Thoracic aorta (tissue), 2 donors: ENCODE measurements around the gene SPCS1. TPM values are rescaled to one million over a fixed set of nuclear protein-coding genes. Genes with fewer than 3 reads are reported as not detected.
A peak's percentile ranks its signal among the peaks of the same experiment; 100 is the strongest.

ENCODE experiments used
- ATAC-seq: fragments of 150-250 bp; one replicate; pipeline ENCODE4 v1.8.0; 2017; ENCODE audit warnings: low read depth; ENCODE audit not compliant: insufficient number of reproducible peaks, low FRiP score
- DNase-seq: peaks from one replicate; pipeline ENCODE4 v3.0.0-alpha.2; 2020; ENCODE audit warnings: low spot score
- H3K27ac ChIP-seq, 2 donors: fragments of 200-600 bp; sonication (generic); 1 replicate in 1 of 2; 2 replicates in 1 of 2; pipeline ENCODE4 v1.5.1; 2016; ENCODE audit warnings: mild to moderate bottlenecking in 2 of 2, moderate library complexity in 2 of 2
- H3K27me3 ChIP-seq: fragments of 200-600 bp; sonication (generic); replicated peaks from 2 replicates; pipeline ENCODE4 v1.6.0; 2016; ENCODE audit warnings: mild to moderate bottlenecking; ENCODE audit not compliant: insufficient read depth
- H3K36me3 ChIP-seq: fragments of 200-600 bp; sonication (generic); one replicate; pipeline ENCODE4 v1.5.1; 2016
- H3K4me1 ChIP-seq, 2 donors: fragments of 200-600 bp; sonication (generic); 1 replicate in 1 of 2; 2 replicates in 1 of 2; pipeline versions ENCODE4 v1.5.1 to v1.6.0; 2016; ENCODE audit warnings: low read depth in 2 of 2, mild to moderate bottlenecking in 1 of 2; ENCODE audit not compliant: control insufficient read depth in 1 of 2
- H3K4me3 ChIP-seq: fragments of 200-600 bp; sonication (generic); 2 replicates; pipeline ENCODE4 v1.5.1; 2016; ENCODE audit warnings: mild to moderate bottlenecking
- H3K9me3 ChIP-seq: fragments of 200-600 bp; sonication (generic); 2 replicates; pipeline ENCODE4 v1.5.1; 2016
- total RNA-seq, 2 donors: library from RNA; depleted of rRNA; stranded (reverse); fragments of >200 nt; gene quantifications; one replicate each; pipeline versions ENCODE4 v1.1.0 to v1.2.3, GENCODE V29; 2016
- TF ChIP-seq, protein P1 (sequence below): fragments of 200-600 bp; sonication (generic); IDR thresholded peaks from one replicate; pipeline ENCODE4 v1.5.1; 2019; ENCODE audit warnings: antibody characterized with exemption

Gene SPCS1
- total RNA-seq: 100 to 1,000 TPM in 1 of 2 donors, 10 to 100 TPM in 1; 99.9 to 133 TPM

- DNase-seq (peak; percentile 9), ATAC-seq (peak; percentile 85)
- H3K27ac ChIP-seq: peak within 1 kb of the TSS; percentile 85 to 90
- H3K4me1 ChIP-seq: peaks cover 15 to 47% of the 10 kb centered on the region in 2 donors
- H3K36me3 ChIP-seq: peaks cover 9% of the 10 kb centered on the region
- H3K4me3 ChIP-seq: peak within 1 kb of the TSS; percentile 78
- TF ChIP-seq, protein P1, sequence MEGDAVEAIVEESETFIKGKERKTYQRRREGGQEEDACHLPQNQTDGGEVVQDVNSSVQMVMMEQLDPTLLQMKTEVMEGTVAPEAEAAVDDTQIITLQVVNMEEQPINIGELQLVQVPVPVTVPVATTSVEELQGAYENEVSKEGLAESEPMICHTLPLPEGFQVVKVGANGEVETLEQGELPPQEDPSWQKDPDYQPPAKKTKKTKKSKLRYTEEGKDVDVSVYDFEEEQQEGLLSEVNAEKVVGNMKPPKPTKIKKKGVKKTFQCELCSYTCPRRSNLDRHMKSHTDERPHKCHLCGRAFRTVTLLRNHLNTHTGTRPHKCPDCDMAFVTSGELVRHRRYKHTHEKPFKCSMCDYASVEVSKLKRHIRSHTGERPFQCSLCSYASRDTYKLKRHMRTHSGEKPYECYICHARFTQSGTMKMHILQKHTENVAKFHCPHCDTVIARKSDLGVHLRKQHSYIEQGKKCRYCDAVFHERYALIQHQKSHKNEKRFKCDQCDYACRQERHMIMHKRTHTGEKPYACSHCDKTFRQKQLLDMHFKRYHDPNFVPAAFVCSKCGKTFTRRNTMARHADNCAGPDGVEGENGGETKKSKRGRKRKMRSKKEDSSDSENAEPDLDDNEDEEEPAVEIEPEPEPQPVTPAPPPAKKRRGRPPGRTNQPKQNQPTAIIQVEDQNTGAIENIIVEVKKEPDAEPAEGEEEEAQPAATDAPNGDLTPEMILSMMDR: no peak
- H3K9me3 ChIP-seq: no peaks in the 10 kb centered on the region
- H3K27me3 ChIP-seq: no peaks in the 10 kb centered on the region
These were observed at the start of gene SPCS1, which contains the start of gene GLT8D1 for GRCh38 chr3:52705688-52706686. SPCS1 (plus strand) TSS chr3:52706106; CDS start chr3:52706247, 141 bp downstream. GLT8D1 (minus strand) TSS chr3:52705791; CDS start chr3:52700460, 5,331 bp downstream.

DNA sequence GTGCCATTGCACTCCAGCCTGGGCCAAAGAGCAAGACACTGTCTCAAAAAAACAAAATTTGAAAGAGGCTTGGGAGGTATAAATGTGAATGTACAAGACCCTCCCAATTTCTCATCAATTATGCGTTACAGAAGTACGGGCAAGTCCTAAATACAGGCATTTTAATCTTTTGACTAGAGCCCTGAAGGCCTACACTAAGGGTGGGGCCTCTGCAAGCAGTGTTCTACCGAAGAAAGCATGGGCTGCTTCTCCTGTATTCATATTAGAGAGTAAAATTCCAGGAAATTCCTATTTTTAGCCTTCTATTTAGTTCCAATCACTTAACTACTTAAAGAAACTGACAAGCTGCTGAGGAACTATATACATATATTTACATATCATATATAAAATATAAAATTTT is 45.9 kb upstream of the SPCS1 start:
- DNase-seq (no peak), ATAC-seq (no peak)
- Histone ChIP-seq H3K27ac (no peak overlapping the region), H3K27me3 (no peaks in the 10 kb centered on the region), H3K4me3 (no peak overlapping the region), H3K9me3 (no peaks in the 10 kb centered on the region), H3K36me3 (peaks cover 47% of the 10 kb centered on the region), H3K4me1 (no peaks in the 10 kb centered on the region)
- TF ChIP-seq, protein P1: no peak

DNA sequence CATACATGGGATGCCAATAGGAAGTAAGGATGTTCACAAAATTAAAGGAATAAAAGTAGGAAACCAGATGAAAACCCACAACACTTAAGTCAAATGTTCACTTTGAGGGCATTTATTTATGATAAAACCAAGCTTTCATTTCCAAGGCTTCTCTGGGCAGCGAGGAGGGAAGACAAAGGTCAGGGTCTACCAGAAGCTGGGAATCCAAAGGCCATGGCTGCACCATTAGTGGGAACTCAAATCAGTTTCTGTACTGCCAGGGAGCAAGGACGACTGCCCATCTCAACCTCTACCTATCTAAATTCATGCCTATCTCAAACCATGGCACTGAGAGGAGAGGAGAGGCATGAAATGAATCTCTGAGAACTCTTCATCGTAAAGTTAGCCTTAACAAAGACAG is 42.8 kb upstream of the SPCS1 start:
- no peaks in the 10 kb centered on the region for H3K9me3 ChIP-seq
- H3K4me1 ChIP-seq: no peaks in the 10 kb centered on the region
- H3K27me3 ChIP-seq: no peaks in the 10 kb centered on the region
- no peak for DNase-seq
- H3K27ac ChIP-seq: no peak overlapping the region
- H3K4me3 ChIP-seq: no peak overlapping the region
- TF ChIP-seq, protein P1: no peak
- no peak for ATAC-seq
- H3K36me3 ChIP-seq: peaks cover 35% of the 10 kb centered on the region

DNA sequence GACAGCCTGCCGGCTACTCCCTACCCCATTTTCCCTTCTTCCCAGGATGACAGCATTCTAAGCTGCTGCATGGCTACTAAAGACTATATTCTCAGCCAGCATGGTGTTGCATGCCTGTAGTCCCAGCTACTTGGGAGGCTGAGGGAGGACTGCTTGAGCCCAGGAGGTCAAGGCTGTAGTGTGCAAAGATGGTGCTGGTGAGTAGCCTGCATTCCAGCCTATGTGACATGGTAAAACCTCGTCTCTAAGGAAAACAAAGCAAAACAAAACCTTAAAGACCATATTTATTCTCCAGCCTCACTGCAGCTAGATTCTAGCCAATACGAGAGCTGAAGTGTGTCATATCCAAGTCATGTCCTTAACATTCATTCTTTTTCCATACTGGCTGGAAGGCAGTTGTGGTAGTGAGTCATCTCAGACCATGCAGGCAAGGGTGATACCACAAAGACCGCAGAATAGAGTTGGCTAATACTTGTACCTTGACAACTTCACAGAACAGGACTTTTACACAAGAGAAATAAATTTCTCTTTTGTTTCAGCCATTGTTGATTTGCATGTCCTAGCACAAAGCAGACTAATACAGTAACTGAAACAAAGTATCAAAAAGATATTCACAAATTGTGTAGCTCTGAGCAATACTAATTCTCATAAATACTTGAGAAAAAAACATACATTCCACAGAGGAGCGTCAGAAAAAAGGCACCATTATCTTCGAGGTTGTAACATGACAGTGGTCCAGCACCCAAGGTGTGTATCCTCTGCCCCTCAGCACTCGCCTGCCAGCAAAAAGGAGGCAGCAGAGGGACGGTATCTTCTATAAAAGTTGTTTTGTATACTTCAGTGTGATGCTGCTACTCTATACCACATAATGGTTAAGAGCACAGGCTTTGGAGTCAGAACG is 35.0 kb upstream of the SPCS1 start:
- peaks cover 7% of the 10 kb centered on the region for H3K36me3 ChIP-seq
- no peaks in the 10 kb centered on the region for H3K27me3 ChIP-seq
- H3K4me1 ChIP-seq: peaks cover 5 to 22% of the 10 kb centered on the region in 2 donors
- DNase-seq (peak; percentile 7), ATAC-seq (peak; percentile 94)
- no peaks in the 10 kb centered on the region for H3K9me3 ChIP-seq
- no peak overlapping the region for H3K4me3 ChIP-seq
- TF ChIP-seq, protein P1: no peak
- peak overlapping the region; percentile 60 to 71 for H3K27ac ChIP-seq
